Ascending aorta (tissue), 2 donors: ENCODE data around the gene MAP1LC3B. TPM values are rescaled to one million over a fixed set of nuclear protein-coding genes. Genes with fewer than 3 reads are reported as not detected.

Experiments used
- DNase-seq, 2 donors: peaks; one replicate each; pipeline ENCODE4 v3.0.0-alpha.2; 2019; ENCODE audit warnings: low spot score in 2 of 2
- H3K27ac ChIP-seq, 2 donors: fragments of 200-600 bp; sonication (generic); one replicate each; pipeline ENCODE4 v1.5.1; 2016 to 2017; ENCODE audit warnings: mild to moderate bottlenecking in 1 of 2
- H3K27me3 ChIP-seq: fragments of 200-600 bp; sonication (generic); one replicate; pipeline ENCODE4 v1.5.1; 2017
- H3K36me3 ChIP-seq, 2 donors: fragments of 200-600 bp; sonication (generic); one replicate each; pipeline ENCODE4 v1.5.1; 2016
- H3K4me1 ChIP-seq, 2 donors: fragments of 200-600 bp; sonication (generic); one replicate each; pipeline ENCODE4 v1.5.1; 2016 to 2017; ENCODE audit warnings: mild to moderate bottlenecking in 1 of 2
- H3K4me3 ChIP-seq, 2 donors: fragments of 200-600 bp; sonication (generic); one replicate each; pipeline ENCODE4 v1.5.1; 2016 to 2017; ENCODE audit warnings: mild to moderate bottlenecking in 1 of 2
- H3K9me3 ChIP-seq, 2 donors: fragments of 200-600 bp; sonication (generic); one replicate each; pipeline ENCODE4 v1.5.1; 2016
- CTCF ChIP-seq, 3 experiments: fragments of 200-600 bp in 2 of 3; fragments of 450-650 bp in 1 of 3; sonication (generic) in 2 of 3; IDR thresholded peaks; one replicate each; pipeline ENCODE4 v1.5.1; 2016 to 2019; ENCODE audit warnings: antibody characterized with exemption in 3 of 3, mild to moderate bottlenecking in 1 of 3, moderate library complexity in 1 of 3
- intact Hi-C: fragments of 100-400 bp; cut with DNase I; formaldehyde crosslinking; loops from one replicate; pipeline ENCODE4 v1.15.1; 2023
- total RNA-seq: library from RNA; depleted of rRNA; stranded (reverse); fragments of >200 nt; gene quantifications from one replicate; pipeline ENCODE4 v1.1.0, GENCODE V29; 2016

Gene MAP1LC3B
- total RNA-seq, 1 donor from 2014 or later, result 37.0 TPM

- no peak for DNase-seq
- H3K36me3 ChIP-seq, result peaks cover 60 to 86% of the 10 kb centered on the region in 2 donors
- intact Hi-C loops, result no loop called here
- no peak overlapping the region for H3K4me3 ChIP-seq
- no peaks in the 10 kb centered on the region for H3K27me3 ChIP-seq
- H3K27ac ChIP-seq, result no peak overlapping the region
- no peak for TF ChIP-seq CTCF (IDR thresholded peaks at IDR 0.05)
- H3K4me1 ChIP-seq, result no peaks in the 10 kb centered on the region
- no peaks in the 10 kb centered on the region for H3K9me3 ChIP-seq
Observed at GRCh38 chr16:87410530-87410929, 18.4 kb downstream of the MAP1LC3B start.

GRCh38 chr16:87410968-87411367 is 18.8 kb downstream of the MAP1LC3B start:
- Histone ChIP-seq H3K36me3 (peaks cover 57 to 83% of the 10 kb centered on the region in 2 donors), H3K27me3 (no peaks in the 10 kb centered on the region), H3K4me1 (no peaks in the 10 kb centered on the region), H3K4me3 (no peak overlapping the region), H3K9me3 (no peaks in the 10 kb centered on the region), H3K27ac (no peak overlapping the region)
- intact Hi-C loops, result no loop called here
- TF ChIP-seq CTCF (IDR thresholded peaks at IDR 0.05), result no peak
- DNase-seq, result no peak

GRCh38 chr16:87411375-87412271 is 19.5 kb downstream of the MAP1LC3B start:
- no peaks in the 10 kb centered on the region for H3K9me3 ChIP-seq
- H3K4me3 ChIP-seq, result no peak overlapping the region
- intact Hi-C loops, result no loop called here
- no peaks in the 10 kb centered on the region for H3K4me1 ChIP-seq
- H3K36me3 ChIP-seq, result peaks cover 56 to 80% of the 10 kb centered on the region in 2 donors
- TF ChIP-seq CTCF (IDR thresholded peaks at IDR 0.05), result no peak
- H3K27me3 ChIP-seq, result no peaks in the 10 kb centered on the region
- H3K27ac ChIP-seq, result no peak overlapping the region
- no peak for DNase-seq

- intact Hi-C loops, result no loop called here
- H3K27me3 ChIP-seq, result no peaks in the 10 kb centered on the region
Observed at GRCh38 chr16:87412371-87412995, 20.3 kb downstream of the MAP1LC3B start.

GRCh38 chr16:87412996-87413421 is 20.9 kb downstream of the MAP1LC3B start:
- Histone ChIP-seq H3K4me3 (no peak overlapping the region), H3K27ac (no peak overlapping the region), H3K27me3 (no peaks in the 10 kb centered on the region), H3K36me3 (peaks cover 49 to 81% of the 10 kb centered on the region in 2 donors), H3K9me3 (no peaks in the 10 kb centered on the region), H3K4me1 (no peaks in the 10 kb centered on the region)
- no peak for DNase-seq
- intact Hi-C loops, result no loop called here
- TF ChIP-seq CTCF (IDR thresholded peaks at IDR 0.05), result no peak

More at GRCh38 chr16:87412371-87412995, 20.3 kb downstream of the MAP1LC3B start:
- H3K4me1 ChIP-seq, result no peaks in the 10 kb centered on the region
- H3K9me3 ChIP-seq, result no peaks in the 10 kb centered on the region
- no peak for TF ChIP-seq CTCF (IDR thresholded peaks at IDR 0.05)
- no peak overlapping the region for H3K4me3 ChIP-seq
- no peak for DNase-seq
- peaks cover 51 to 81% of the 10 kb centered on the region in 2 donors for H3K36me3 ChIP-seq
- H3K27ac ChIP-seq, result no peak overlapping the region
